HFF-Myc (cell line): ENCODE data around the gene TMC8.
A peak's percentile ranks its signal among the peaks of the same experiment; 100 is the strongest.

Experiments used
- DNase-seq: peaks from one replicate; pipeline ENCODE4 v3.0.0-alpha.2; 2011; ENCODE audit warnings: low read depth; ENCODE audit errors: extremely low read depth
- H3K4me3 ChIP-seq: replicated peaks from 2 replicates; pipeline ENCODE4 v1.5.1; 2011; ENCODE audit warnings: low read depth, mild to moderate bottlenecking, control low read depth, low read length
- CTCF ChIP-seq: IDR thresholded peaks from 2 replicates; pipeline ENCODE4 v1.5.1; 2012; ENCODE audit warnings: mild to moderate bottlenecking, low read depth, low read length, control low read depth; ENCODE audit errors: missing control alignments

The TMC8 gene

GRCh38 chr17:78173097-78173715 is 42.6 kb downstream of the TMC8 start:
- TF ChIP-seq CTCF: no peak

GRCh38 chr17:78174346-78174869 is 43.8 kb downstream of the TMC8 start:
- no peak for DNase-seq
- no peak overlapping the region for H3K4me3 ChIP-seq
- no peak for TF ChIP-seq CTCF

More at GRCh38 chr17:78173097-78173715, 42.6 kb downstream of the TMC8 start:
- no peak overlapping the region for H3K4me3 ChIP-seq
- DNase-seq: no peak

GRCh38 chr17:78174870-78175642 is 44.5 kb downstream of the TMC8 start:
- H3K4me3 ChIP-seq: no peak overlapping the region
- no peak for DNase-seq
- no peak for TF ChIP-seq CTCF

GRCh38 chr17:78175643-78175981 is 45.0 kb downstream of the TMC8 start:
- no peak for TF ChIP-seq CTCF
- DNase-seq: no peak

GRCh38 chr17:78176548-78177025 is 46.0 kb downstream of the TMC8 start:
- TF ChIP-seq CTCF: peak; percentile 94
- DNase-seq: no peak
- H3K4me3 ChIP-seq: no peak overlapping the region

More at GRCh38 chr17:78175643-78175981, 45.0 kb downstream of the TMC8 start:
- no peak overlapping the region for H3K4me3 ChIP-seq

GRCh38 chr17:78179372-78179771 is 48.8 kb downstream of the TMC8 start:
- no peak for TF ChIP-seq CTCF
- no peak for DNase-seq
- no peak overlapping the region for H3K4me3 ChIP-seq
